SK-N-SH (cell line): ENCODE data around the gene DDX41. TPM values are rescaled to one million over a fixed set of nuclear protein-coding genes. Genes with fewer than 3 reads are reported as not detected.
A peak's percentile ranks its signal among the peaks of the same experiment; 100 is the strongest.

Experiments used
- CTCF ChIA-PET: fragments of 300-600, 350-600 bp; formaldehyde crosslinking; extraction: SDS; loops from one replicate; lab custom pipeline; 2021; lab: Yijun Ruan, JAX
- POLR2A ChIA-PET: fragments of 350-600 bp; sonication (Branson Sonifier 250); formaldehyde crosslinking; extraction: SDS; loops from one replicate; lab custom pipeline; 2020; ENCODE audit warnings: antibody characterized with exemption, inconsistent platforms; lab: Yijun Ruan, JAX
- DNase-seq: peaks from one replicate; pipeline ENCODE4 v3.0.0; 2012
- H2AFZ ChIP-seq: fragments of 200-600 bp; sonication (generic); 2 replicates; pipeline ENCODE4 v1.8.1; 2016; ENCODE audit warnings: antibody characterized with exemption, mild to moderate bottlenecking, low read depth
- H3F3A ChIP-seq: fragments of 200-600 bp; sonication (generic); replicated peaks from 2 replicates; pipeline ENCODE3; 2016; ENCODE audit warnings: antibody characterized with exemption, mild to moderate bottlenecking; ENCODE audit not compliant: insufficient read depth
- H3K27ac ChIP-seq, 2 experiments: fragments of 200-500 bp in 1 of 2; fragments of 200-600 bp in 1 of 2; sonication (Bioruptor generic) in 1 of 2; sonication (generic), shearing (Covaris generic) in 1 of 2; 2 replicates each; pipeline versions ENCODE4 v1.5.1 to v1.6.1; 2014 to 2016; ENCODE audit warnings: low read depth in 2 of 2, inconsistent platforms in 1 of 2, low read length in 1 of 2, mild to moderate bottlenecking in 1 of 2, mixed read lengths in 1 of 2
- H3K27me3 ChIP-seq: fragments of 200-600 bp; sonication (generic), shearing (Covaris generic); 2 replicates; pipeline ENCODE4 v1.6.1; 2016; ENCODE audit warnings: mixed run types; ENCODE audit not compliant: insufficient read depth
- H3K36me3 ChIP-seq, 2 experiments: fragments of 200-500 bp in 1 of 2; fragments of 200-600 bp in 1 of 2; sonication (Bioruptor generic) in 1 of 2; sonication (generic) in 1 of 2; replicated peaks in 1 of 2; 2 replicates each; pipeline versions ENCODE3 to v1.5.1; 2014 to 2016; ENCODE audit warnings: low read length in 1 of 2, mild to moderate bottlenecking in 1 of 2; ENCODE audit not compliant: insufficient read depth in 2 of 2, control insufficient read depth in 1 of 2
- H3K4me1 ChIP-seq, 2 experiments: fragments of 200-500 bp in 1 of 2; fragments of 200-600 bp in 1 of 2; sonication (Bioruptor generic) in 1 of 2; sonication (generic), shearing (Covaris generic) in 1 of 2; 2 replicates each; pipeline versions ENCODE4 v1.5.1 to v1.6.1; 2014 to 2016; ENCODE audit warnings: low read depth in 1 of 2, low read length in 1 of 2, mixed run types in 1 of 2; ENCODE audit not compliant: insufficient read depth in 2 of 2, control insufficient read depth in 1 of 2
- H3K4me2 ChIP-seq: fragments of 200-600 bp; sonication (generic), shearing (Covaris generic); 2 replicates; pipeline ENCODE4 v1.6.1; 2017; ENCODE audit warnings: mixed run types
- H3K4me3 ChIP-seq, 2 experiments: fragments of 200-500 bp in 1 of 2; fragments of 200-600 bp in 1 of 2; sonication (Bioruptor generic) in 1 of 2; sonication (generic), shearing (Covaris generic) in 1 of 2; 2 replicates each; pipeline versions ENCODE4 v1.5.1 to v1.8.1; 2014 to 2016; ENCODE audit warnings: low read depth in 2 of 2, inconsistent platforms in 1 of 2, low read length in 1 of 2, mild to moderate bottlenecking in 1 of 2, mixed read lengths in 1 of 2, moderate library complexity in 1 of 2
- H3K79me2 ChIP-seq: fragments of 200-600 bp; sonication (generic); 2 replicates; pipeline ENCODE4 v1.8.1; 2017; ENCODE audit warnings: mild to moderate bottlenecking; ENCODE audit not compliant: insufficient read depth
- H3K9ac ChIP-seq: fragments of 200-600 bp; sonication (generic); 2 replicates; pipeline ENCODE4 v1.6.1; 2017; ENCODE audit warnings: mixed run types
- H3K9me2 ChIP-seq: fragments of 200-600 bp; sonication (generic); 2 replicates; pipeline ENCODE4 v1.6.1; 2017; ENCODE audit warnings: mixed run types
- H3K9me3 ChIP-seq: fragments of 200-600 bp; sonication (generic); 2 replicates; pipeline ENCODE4 v1.6.1; 2017; ENCODE audit warnings: mixed run types, mild to moderate bottlenecking, moderate library complexity
- H4K20me1 ChIP-seq: fragments of 200-600 bp; sonication (generic); 2 replicates; pipeline ENCODE4 v1.6.1; 2017; ENCODE audit warnings: mild to moderate bottlenecking, mixed run types; ENCODE audit not compliant: insufficient read depth
- JUND ChIP-seq: IDR thresholded peaks from 2 replicates; pipeline ENCODE4 v1.4.0; 2012
- NFIC ChIP-seq: IDR thresholded peaks from 2 replicates; pipeline ENCODE4 v1.4.0; 2012; ENCODE audit warnings: borderline replicate concordance
- POLR2AphosphoS5 ChIP-seq: IDR thresholded peaks from 2 replicates; pipeline ENCODE4 v1.6.1; 2012; ENCODE audit warnings: low read depth, low read length
- RAD21 ChIP-seq: IDR thresholded peaks from 2 replicates; pipeline ENCODE4 v1.6.1; 2012; ENCODE audit warnings: mild to moderate bottlenecking, low read length
- RXRA ChIP-seq: IDR thresholded peaks from 2 replicates; pipeline ENCODE4 v1.4.0; 2012; ENCODE audit warnings: low read depth, mild to moderate bottlenecking, borderline replicate concordance
- WGBS: methylation state at CpG from one replicate; pipeline ENCODE4 v1.1.6; 2017; ENCODE audit warnings: low lambda C conversion rate; 5-methylcytosine and 5-hydroxymethylcytosine counted together
- polyA plus RNA-seq, 3 experiments: library from polyadenylated mRNA; depleted of rRNA; stranded (reverse); fragments of >200 nt; gene quantifications; 2 replicates each; pipeline ENCODE4 v1.2.3, GENCODE V29; 2012
- TF ChIP-seq, protein P1 (sequence below): fragments of 200-600 bp; sonication (generic); IDR thresholded peaks from 2 replicates; pipeline ENCODE4 v1.6.1; 2017; ENCODE audit warnings: antibody characterized with exemption, mild to moderate bottlenecking, moderate library complexity

Gene DDX41
- polyA plus RNA-seq, 1 of the 3 experiments (the other 2 are of a cell fraction): 176 TPM

DNA sequence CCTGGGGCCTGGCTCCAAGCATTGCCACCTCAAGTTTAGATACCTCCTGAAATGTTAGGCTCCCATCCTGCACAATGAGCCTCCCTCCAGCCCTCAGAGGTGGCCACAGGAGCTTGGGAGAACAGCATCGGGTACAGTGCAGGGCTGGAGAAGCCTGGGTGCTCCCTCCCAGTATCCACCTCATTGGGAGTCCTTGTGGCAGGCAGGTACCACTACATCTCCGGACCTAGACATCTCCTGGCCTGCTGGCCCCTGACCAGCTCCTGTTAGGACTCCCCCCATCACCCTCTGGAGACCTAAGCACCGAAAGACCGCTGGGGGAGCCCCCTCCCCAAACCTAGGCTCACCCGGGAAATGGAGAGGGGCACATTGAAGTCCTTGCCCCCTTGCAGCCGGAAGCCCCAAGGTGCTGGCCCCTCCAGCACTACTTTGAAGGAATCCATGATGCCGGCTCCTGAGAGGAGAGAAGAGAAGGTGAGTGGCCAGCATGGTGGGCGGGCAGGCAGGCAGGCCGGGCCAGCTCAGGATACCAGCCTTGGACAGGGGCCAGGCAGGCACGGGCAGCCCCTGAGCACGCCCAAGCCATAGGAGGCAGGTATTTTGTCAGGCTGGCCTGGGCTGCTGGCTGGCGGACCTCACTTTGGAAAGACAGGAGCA lies 20.6 kb downstream of the DDX41 start:
- peak overlapping the region; percentile 93 for H3K9ac ChIP-seq
- no peaks in the 10 kb centered on the region for H3K27me3 ChIP-seq
- POLR2A ChIA-PET: interaction anchor here (0.6 to 6.7 kb wide), 7 partner anchors 18 to 561 kb away, joined by 3 to 43 read pairs (median 4); partner anchors contain the start of gene DDX41
- WGBS: 9% methylated on average over 7 of the region's 12 CpGs
- peak overlapping the region; percentile 83 to 94 for H3K4me3 ChIP-seq
- CTCF ChIA-PET: interaction anchor here (1.1 to 15.9 kb wide), 13 partner anchors 19 to 302 kb away, joined by 3 to 228 read pairs (median 5); partner anchors contain the start of genes DBN1 and PRR7
- no peak overlapping the region for H2AFZ ChIP-seq
- peak overlapping the region; percentile 94 for H3K4me2 ChIP-seq
- H3K27ac ChIP-seq: peak overlapping the region; percentile 80 to 94
- H4K20me1 ChIP-seq: peaks cover 46% of the 10 kb centered on the region
- no peaks in the 10 kb centered on the region for H3K9me3 ChIP-seq
- TF ChIP-seq, protein P1, sequence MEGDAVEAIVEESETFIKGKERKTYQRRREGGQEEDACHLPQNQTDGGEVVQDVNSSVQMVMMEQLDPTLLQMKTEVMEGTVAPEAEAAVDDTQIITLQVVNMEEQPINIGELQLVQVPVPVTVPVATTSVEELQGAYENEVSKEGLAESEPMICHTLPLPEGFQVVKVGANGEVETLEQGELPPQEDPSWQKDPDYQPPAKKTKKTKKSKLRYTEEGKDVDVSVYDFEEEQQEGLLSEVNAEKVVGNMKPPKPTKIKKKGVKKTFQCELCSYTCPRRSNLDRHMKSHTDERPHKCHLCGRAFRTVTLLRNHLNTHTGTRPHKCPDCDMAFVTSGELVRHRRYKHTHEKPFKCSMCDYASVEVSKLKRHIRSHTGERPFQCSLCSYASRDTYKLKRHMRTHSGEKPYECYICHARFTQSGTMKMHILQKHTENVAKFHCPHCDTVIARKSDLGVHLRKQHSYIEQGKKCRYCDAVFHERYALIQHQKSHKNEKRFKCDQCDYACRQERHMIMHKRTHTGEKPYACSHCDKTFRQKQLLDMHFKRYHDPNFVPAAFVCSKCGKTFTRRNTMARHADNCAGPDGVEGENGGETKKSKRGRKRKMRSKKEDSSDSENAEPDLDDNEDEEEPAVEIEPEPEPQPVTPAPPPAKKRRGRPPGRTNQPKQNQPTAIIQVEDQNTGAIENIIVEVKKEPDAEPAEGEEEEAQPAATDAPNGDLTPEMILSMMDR: peak; percentile 45
- TF ChIP-seq NFIC (peak; percentile 43), JUND (no peak)
- peak; percentile 68 for DNase-seq
- peaks cover 55% of the 10 kb centered on the region for H3K79me2 ChIP-seq
- H3K9me2 ChIP-seq: no peaks in the 10 kb centered on the region
- H3K4me1 ChIP-seq: peaks cover 33 to 58% of the 10 kb centered on the region in 2 experiments; a peak in 3 of 4 replicates
- peaks cover 23% of the 10 kb centered on the region for H3F3A ChIP-seq
- peaks cover 20 to 22% of the 10 kb centered on the region in 2 experiments for H3K36me3 ChIP-seq

DNA sequence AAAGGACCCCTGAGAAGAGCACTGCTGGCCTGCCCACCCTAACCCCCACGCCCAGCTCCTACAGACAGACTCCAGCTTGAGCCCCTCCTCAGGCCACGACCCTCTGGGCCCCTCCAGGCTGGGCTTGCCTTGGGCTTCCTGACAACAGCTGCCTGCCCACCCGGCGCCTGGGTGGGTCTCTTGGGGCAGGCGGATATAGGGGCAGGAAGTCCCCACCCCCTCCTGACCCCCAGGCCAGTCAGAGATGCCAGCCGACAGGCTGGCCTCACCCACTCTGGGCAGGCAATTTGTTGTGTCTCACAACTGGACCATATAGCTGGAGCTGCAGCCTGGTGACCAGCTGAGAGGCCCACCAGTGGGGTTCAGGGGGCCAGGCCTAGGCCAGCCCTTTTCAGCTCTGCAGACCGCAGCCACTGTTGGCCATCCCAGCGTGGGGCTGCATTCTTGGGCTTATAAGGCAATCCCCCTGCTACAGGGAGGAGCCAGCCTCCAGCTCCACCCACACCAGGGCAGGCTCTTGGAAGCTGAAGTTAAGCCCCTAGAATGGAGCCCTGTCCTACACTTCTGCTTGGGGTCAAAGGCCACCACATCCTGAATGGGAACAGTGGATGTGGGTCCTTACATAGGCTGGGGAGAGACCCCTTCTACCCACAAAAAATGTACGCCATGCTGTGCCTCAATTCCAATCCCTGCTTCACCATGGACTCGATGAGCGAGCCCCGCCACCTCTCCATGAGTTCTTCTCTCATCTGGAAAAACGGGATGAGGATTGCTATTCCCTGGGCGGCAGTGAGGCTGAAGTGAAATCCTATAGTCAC lies 21.3 kb downstream of the DDX41 start:
- peaks cover 26 to 28% of the 10 kb centered on the region in 2 experiments for H3K36me3 ChIP-seq
- peak; percentile 48 for DNase-seq
- TF ChIP-seq, protein P1: peak; percentile 12; the same call in 1 of the 2 replicates
- TF ChIP-seq POLR2AphosphoS5 (peak; percentile 57; the same call in 1 of the 2 replicates), RAD21 (no peak), RXRA (no peak)
- H3K4me1 ChIP-seq: peaks cover 33 to 51% of the 10 kb centered on the region in 2 experiments; a peak in 3 of 4 replicates
- H4K20me1 ChIP-seq: peaks cover 54% of the 10 kb centered on the region
- peak overlapping the region; percentile 94 for H3K4me2 ChIP-seq
- peaks cover 61% of the 10 kb centered on the region for H3K79me2 ChIP-seq
- 63% methylated on average over 8 of the region's 14 CpGs for WGBS
- H3K27me3 ChIP-seq: no peaks in the 10 kb centered on the region
- CTCF ChIA-PET: interaction anchor here (1.1 to 15.9 kb wide), 13 partner anchors 8 to 186 kb away, joined by 3 to 228 read pairs (median 6); partner anchors contain the start of genes DBN1 and PRR7
- H3K9me3 ChIP-seq: no peaks in the 10 kb centered on the region
- peak overlapping the region; percentile 80 to 94 for H3K27ac ChIP-seq
- H3F3A ChIP-seq: peaks cover 23% of the 10 kb centered on the region
- peak overlapping the region; percentile 83 to 94 for H3K4me3 ChIP-seq
- peak overlapping the region; percentile 93; the same call in 1 of the 2 replicates for H3K9ac ChIP-seq
- H2AFZ ChIP-seq: no peak overlapping the region
- POLR2A ChIA-PET: interaction anchor here (1.0 to 6.7 kb wide), 4 partner anchors 17 to 40 kb away, joined by 4 to 43 read pairs (median 23); partner anchors contain the start of gene DDX41
- H3K9me2 ChIP-seq: no peaks in the 10 kb centered on the region
